ENCODE results near the gene SUPT20HL1.
"Not testable (repeated sequence)": the region's sequence is repeated elsewhere in the genome, so short reads cannot be mapped to it uniquely, and the experiment has no call there.

SUPT20HL1 gene

DNA sequence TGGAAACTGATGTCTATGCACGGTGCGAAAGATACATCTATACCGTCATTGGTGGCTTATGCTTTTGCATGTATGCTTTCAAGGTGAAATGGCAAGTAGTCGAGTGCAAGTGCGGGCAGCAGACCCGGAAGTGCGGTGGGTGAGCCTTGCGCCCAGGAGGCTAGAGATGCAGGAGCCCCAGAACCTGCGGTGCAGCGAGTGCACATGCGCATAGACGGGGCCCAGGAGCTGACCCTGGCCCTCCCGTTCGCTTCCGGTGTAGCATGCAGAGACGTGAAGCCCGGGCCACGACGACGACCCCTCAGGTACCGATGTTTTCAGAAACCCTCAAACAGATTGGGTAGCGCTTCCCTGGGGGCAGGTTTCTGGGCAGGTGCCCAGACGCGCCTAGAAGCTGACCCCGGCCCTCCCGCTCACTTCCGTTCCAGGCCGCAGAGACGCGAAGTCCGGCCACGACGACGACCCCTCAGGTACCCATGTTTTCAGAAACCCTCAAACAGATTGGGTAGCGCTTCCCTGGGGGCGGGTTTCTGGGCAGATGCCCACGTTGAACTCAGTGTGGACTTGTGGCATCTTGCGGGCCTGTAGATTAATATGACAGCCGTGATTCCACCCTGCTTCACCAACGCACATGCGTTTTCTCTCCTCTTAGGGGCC lies 1.8 kb downstream of the SUPT20HL1 start:
- in situ Hi-C loops (cut with MboI; ENCODE audit: low sequenced_read_pairs): not testable (repeated sequence)

DNA sequence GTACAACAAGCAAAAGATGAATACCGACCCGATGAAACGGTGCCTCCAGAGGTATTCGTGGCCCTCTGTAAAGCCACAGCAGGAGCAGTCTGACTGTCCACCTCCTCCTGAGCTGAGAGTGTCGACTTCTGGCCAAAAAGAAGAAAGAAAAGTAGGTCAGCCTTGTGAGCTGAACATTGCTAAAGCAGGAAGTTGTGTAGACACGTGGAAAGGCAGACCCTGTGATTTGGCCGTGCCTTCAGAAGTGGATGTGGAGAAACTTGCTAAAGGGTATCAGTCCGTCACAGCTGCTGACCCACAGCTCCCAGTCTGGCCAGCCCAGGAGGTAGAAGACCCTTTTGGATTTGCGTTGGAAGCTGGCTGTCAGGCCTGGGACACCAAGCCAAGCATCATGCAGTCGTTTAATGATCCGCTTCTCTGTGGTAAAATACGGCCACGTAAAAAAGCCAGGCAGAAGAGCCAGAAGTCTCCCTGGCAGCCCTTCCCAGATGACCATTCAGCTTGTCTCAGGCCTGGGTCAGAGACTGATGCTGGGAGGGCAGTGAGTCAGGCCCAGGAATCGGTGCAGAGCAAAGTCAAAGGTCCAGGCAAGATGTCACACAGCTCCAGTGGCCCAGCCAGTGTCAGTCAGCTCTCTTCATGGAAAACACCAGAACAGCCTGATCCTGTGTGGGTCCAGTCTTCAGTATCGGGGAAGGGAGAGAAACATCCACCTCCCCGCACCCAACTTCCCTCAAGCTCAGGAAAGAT lies 3.2 kb downstream of the SUPT20HL1 start:
- in situ Hi-C loops (cut with MboI; ENCODE audit: low sequenced_read_pairs): not testable (repeated sequence)

DNA sequence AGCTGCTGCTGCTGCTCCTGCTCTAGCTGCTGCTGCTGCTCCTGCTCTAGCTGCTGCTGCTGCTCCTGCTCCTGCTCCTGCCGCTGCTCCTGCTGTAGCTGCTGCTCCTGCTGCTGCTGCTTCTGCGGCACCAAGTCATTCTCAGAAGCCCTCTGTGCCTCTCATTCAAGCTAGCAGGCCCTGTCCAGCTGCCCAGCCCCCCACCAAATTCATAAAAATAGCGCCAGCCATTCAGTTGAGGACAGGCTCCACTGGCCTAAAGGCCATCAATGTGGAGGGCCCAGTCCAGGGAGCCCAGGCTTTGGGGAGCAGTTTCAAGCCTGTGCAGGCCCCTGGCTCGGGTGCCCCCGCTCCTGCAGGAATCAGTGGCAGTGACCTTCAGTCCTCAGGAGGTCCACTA lies 3.9 kb downstream of the SUPT20HL1 start:
- in situ Hi-C loops (cut with MboI; ENCODE audit: low sequenced_read_pairs): no loop called here

DNA sequence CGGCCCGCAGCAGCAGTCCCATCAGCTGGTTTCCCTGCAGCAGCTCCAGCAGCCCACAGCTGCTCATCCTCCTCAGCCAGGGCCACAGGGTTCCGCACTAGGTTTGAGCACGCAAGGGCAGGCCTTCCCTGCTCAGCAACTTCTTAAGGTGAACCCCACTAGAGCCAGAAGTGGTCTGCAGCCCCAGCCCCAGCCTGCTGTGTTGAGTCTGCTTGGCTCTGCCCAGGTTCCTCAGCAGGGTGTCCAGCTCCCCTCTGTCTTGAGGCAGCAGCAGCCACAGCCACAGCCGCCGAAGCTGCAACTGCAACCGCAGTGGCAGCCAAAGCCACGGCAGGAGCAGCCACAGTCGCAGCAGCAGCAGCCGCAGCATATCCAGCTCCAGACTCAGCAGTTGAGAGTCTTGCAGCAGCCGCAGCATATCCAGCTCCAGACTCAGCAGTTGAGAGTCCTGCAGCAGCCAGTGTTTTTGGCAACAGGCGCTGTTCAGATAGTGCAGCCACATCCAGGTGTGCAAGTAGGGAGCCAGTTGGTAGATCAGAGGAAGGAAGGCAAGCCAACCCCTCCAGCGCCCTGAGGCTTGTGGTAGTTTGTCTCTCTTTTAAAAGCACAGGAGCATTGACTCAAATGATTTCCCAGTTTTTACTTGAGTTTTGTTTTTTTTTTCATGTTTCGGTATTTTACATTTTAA lies 4.6 kb downstream of the SUPT20HL1 start:
- in situ Hi-C loops (cut with MboI; ENCODE audit: low sequenced_read_pairs): no loop called here

DNA sequence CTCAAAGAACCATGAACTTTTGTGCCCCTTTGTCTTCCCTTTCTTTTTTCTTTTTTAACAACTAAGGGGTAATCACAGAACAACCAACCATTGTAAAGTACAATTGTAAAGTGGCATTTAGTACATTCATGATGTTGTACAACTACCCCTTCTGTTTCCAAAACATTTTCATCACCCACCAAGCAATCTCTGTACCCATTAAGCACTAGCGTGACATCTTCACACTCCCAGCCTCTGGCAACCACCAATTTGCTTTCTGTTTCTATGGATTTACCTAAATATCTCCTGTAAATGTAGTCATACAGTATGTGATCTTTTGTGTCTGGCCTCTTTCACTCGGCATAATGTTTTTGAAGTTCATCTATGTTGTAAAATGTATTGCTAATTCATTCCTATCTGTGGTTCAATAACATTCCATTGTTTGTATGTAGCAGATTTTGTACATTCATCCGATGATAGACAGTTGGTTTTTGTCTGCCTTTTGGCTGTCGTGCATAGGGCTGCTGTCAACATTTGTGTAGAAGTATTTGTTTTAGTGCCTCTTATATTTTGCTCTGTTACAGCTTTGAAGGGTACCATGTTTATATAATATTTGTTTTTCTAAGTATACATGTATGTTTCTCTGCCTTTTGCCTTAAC lies 6.4 kb downstream of the SUPT20HL1 start:
- in situ Hi-C loops (cut with MboI; ENCODE audit: low sequenced_read_pairs): not testable (repeated sequence)

DNA sequence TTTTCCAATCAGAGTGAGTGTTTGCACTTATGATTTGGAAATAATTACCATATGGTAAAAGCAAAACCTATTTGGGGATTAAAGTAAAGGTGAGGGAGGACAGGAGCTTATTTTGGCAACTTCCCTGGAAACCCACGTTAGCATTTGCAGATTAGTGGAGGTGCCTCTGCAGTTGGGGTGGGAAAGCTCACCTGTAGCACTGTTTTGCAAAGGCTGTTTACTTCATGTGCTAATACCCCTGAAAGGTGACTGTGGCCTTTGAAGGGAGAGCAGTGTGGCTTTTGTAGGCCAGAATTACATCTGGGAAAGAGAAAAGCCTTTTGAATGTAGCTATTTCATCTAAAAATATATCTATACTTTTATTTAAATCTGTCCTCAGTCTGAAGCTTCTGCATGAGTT lies 9.4 kb downstream of the SUPT20HL1 start:
- in situ Hi-C loops (cut with MboI; ENCODE audit: low sequenced_read_pairs): no loop called here

DNA sequence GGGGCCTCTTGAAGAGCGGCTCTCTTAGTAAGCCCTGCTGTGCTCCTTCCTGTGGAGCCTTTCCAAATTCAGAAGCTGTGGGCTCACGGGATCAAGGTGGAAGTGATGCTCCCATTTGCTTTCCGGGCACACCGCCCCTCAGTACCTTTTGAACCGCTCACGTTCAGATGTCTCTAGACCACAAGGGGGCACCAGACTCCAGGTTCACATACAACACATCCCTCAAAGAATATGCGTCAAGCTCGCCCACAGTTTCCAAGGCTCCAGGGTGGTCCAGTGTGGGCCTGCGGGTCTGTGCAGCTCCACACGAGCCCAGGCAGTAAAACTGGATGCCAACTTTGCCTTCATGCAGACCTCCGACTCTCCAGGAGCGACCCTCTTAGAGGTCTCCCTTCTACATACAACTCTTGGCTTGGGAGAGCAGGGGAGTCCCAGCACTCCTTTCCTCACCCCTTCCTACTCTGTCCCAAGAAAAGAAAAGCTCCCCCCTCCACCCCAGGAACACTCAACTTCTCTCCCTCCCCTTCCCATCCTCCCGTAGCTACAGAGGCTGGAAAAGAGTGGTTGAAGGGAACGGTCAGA lies 11.0 kb downstream of the SUPT20HL1 start:
- in situ Hi-C loops (cut with MboI; ENCODE audit: low sequenced_read_pairs): no loop called here

DNA sequence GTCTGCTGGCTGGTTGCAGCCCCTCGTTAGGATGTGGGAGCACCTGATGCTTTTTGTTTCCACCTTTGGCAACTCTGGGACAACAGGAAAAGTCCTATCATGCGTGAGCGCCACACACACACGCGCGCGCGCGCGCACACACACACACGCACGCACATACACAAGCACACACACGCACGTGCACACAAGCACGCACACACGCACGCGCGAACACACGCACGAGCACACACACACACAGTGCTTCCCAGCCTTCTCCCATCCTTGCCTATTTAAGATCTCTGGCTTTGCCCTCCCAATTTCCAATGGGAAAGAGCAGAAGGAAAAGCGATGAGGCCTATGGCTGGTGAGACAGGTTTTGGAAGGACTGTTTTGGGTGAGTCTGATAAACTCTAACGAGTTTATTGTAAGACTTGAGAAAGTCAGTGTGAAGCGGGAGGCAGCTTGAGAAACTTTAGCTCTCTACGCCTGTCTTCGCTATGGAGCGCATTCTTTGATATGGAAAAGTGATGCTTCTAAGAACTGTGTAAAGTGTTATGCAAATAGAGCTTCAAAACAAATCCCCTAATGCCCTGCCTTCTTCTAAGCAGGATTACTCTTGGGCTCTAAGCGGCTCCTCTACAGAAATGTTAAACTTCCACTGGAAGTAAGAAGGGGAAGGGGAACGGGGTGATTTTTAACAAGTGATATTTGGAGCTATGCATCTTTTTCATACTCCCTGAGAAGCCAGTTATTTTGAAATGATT lies 11.8 kb downstream of the SUPT20HL1 start:
- in situ Hi-C loops (cut with MboI; ENCODE audit: low sequenced_read_pairs): no loop called here

DNA sequence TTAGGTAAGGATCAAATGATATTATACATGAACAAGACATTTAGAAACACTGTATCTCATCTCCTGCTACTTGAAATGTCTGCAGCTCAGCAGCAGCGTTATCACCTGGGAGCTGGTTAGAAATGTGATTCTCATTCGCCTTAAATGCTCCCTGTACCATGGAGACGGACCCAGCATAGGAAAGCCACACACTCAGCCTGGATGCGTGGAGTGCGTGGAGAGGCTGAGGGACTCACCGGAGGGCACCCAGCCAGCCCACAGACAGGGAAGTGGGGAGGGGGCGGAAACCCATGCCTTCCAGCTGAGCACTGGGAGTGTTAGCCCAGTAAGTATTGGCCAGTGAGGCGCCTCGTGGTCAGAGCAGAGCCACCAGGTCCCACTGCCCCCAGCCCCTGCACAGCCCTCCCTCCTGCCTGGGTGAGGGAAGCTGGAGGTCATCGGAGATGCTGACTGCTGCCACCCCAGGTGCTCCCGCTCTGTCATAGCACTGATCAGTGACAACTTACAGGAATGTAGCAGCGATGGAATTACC lies 15.2 kb downstream of the SUPT20HL1 start:
- in situ Hi-C loops (cut with MboI; ENCODE audit: low sequenced_read_pairs): no loop called here

DNA sequence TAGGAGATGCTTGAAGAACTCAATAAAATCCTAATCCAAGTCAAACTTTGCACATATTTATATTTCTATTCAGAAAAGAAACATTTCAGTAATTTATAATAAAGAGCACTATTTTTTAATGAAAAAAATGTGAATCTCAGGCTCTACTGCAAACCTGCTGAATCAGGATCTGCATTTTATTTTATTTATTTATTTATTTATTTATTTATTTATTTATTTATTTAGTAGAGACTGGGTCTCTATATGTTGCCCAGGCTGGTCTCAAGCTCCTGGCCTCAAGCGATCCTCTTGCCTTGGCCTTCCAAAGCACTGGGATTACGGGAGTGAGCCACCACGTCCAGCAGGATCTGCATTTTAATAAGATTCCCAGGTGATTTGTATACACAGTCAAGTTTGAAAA lies 16.0 kb downstream of the SUPT20HL1 start:
- in situ Hi-C loops (cut with MboI; ENCODE audit: low sequenced_read_pairs): no loop called here

DNA sequence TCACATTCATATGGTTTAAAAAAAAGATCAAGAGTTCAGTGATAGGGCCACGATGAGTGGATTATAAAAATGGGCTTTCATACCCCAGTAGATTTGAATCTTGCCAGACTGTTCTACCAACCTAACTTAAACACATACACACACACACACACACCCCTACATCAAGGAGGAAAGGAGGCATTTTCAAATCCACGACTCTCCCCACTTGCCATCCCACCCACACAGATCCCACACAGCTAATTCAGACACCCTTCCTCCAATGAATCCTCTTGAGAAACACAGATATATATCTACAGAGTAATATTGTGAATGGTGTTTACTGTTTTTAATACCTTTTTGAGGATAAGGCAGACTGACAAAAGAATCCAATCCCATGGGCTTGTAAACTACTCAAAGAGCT lies 16.8 kb downstream of the SUPT20HL1 start:
- in situ Hi-C loops (cut with MboI; ENCODE audit: low sequenced_read_pairs): no loop called here

DNA sequence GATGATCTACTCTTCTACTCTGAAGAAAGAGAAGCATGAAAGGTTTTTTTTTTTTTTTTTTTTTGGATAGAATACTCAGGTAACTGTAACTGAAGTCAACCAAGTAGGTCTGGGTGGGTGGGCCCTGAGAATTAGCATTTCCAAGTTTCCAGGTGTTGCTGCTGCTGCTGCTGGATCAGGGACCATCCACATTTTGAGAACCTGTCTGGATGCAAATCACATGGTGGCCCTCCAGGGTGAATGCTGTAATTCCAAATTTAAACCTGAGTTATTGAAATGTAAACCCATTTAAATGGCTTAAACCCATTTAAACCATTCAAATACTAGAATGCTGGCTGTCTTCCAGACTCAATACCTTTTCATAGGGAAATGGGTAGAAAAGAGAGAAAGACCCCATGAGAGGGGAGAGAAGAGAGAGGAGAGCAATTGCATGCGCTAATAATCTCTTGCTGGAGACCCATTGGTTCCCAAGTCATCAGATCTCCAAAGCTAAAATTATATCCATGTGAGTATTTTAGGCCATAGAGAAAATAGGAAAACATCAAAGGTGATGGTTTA lies 17.6 kb downstream of the SUPT20HL1 start:
- in situ Hi-C loops (cut with MboI; ENCODE audit: low sequenced_read_pairs): no loop called here

DNA sequence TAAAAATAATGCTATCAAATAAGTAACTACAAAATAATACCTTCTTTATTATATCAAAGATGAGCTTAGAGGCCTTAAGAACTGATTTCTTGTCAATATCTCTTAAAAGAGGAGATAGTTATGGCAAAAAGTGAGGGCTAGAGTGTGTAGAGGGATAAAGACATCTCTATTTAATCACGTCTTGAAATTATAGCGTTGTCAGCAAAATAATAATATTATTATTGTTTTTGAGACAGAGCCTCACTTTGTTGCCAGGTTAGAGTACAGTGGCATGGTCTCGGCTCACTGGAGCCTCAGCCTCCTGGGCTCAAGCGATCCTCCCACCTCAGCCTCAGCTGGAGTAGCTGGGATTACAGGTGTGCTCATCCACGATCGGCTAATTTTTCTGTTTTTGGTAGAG lies 18.3 kb downstream of the SUPT20HL1 start:
- in situ Hi-C loops (cut with MboI; ENCODE audit: low sequenced_read_pairs): no loop called here

DNA sequence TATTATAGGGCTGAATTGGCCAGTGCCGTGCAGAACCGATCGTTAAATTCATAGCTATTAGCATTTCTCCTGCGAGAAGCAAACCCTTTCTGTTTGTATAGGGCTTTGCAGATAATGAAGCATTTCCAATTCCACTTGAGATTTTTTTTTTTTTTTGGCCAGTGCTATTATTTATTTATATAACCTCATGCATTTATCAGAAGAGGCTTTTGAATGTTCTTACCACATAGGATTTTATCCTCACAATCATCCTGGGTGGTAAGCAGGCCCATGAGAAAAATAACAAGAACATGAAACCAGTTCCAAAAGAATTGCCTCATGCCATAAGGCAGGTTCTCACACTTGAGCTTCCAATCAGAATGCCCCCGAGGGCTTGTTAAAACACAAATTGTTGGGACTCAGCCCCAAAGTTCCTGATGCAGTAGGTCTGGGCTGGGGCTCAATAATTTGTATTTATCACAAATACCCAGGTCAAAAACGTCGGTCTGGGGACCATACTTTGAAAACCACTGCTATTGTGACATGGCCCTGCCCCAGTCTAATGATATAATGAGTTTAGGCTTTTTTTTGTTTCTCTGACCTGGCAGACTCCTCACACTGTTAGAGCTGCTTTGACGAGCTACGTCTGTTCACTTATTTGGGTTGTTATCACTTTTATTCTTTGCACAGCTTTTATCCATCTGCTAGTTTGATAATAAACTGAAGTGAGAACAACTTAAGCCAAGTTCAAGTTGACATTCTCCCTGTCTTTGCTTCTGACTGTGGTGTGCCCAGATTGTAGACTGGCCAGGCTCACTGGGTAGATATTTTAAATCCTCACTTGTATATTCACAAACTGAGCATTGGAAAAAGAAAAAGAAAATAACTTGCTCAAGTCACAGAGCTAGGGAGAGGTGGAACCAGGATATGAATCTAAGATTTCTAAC lies 20.1 kb downstream of the SUPT20HL1 start:
- in situ Hi-C loops (cut with MboI; ENCODE audit: low sequenced_read_pairs): no loop called here

DNA sequence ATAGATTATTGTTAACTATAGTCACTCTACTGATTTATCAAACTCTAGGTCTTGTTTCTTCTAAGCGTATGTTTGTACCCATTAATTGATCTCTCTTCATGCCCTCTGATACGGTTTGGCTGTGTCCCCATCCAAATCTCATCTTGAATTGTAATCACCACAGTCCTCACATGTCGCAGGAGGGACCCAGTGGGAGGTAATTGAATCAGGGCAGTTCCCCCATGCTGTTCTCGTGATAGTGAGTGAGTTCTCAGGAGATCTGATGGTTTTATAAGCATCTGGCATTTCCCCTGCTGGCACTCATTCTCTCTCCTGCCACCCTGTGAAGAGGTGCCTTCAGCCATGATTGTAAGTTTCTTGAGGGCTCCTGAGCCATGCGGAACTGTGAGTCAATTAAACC lies 21.9 kb downstream of the SUPT20HL1 start:
- in situ Hi-C loops (cut with MboI; ENCODE audit: low sequenced_read_pairs): not testable (repeated sequence)

DNA sequence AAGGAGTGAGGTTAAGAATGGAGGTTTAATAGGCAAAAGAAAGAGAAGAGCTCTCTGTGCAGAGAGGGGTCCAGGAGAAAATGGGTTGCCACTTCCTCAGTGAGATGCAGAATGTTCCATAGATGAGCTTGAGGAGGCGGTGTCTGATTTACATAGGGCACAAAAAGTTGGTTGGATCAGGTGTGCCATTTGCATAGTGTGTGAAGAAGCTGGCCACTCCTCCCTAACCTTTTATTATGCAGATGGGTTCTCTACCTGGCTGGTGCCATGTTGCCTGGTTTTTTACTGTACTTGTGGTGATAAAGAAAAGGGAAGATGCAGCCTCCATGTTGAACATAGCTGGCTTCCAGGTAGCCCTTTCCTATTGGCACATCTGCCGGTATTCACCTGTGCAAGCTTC lies 27.3 kb downstream of the SUPT20HL1 start:
- in situ Hi-C loops (cut with MboI; ENCODE audit: low sequenced_read_pairs): no loop called here

DNA sequence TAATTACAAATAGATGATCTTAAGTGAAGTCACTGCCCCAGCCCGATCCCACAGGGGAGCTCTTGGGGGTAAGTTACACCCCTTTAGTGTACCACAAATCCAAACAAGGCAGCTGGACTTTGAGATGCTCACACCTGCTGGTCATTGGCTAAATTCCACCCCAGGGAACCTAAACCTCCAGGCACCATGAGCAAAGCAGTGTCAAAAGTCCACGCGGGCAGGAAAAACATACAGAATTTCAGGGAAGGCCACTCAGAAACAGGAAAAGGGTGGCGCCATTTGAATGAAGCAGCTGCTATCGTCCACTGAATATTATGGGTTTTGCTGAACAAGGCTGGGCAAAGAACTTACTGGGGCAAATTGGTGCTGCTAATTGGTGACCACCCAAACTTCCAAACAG lies 30.9 kb downstream of the SUPT20HL1 start:
- in situ Hi-C loops (cut with MboI; ENCODE audit: low sequenced_read_pairs): no loop called here

DNA sequence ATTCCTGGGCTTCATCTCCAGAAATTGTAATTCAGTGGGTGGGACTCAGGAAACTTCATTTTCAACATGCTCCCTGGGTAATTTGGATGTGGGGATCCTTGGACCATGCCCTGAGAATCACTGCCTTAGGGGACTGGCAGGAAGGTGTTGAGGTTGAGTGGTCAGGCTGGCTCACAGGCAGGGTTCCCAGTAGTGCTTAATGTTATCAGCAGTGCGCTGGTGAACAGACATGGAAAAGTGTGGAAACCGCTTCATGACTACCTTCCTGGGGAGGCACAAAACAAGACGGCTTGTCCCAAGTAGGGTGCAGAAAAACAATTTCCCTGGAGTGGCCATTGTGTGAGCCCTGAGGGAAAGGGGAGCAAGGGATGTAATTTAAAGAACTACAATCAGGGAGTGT lies 31.4 kb downstream of the SUPT20HL1 start:
- in situ Hi-C loops (cut with MboI; ENCODE audit: low sequenced_read_pairs): no loop called here

DNA sequence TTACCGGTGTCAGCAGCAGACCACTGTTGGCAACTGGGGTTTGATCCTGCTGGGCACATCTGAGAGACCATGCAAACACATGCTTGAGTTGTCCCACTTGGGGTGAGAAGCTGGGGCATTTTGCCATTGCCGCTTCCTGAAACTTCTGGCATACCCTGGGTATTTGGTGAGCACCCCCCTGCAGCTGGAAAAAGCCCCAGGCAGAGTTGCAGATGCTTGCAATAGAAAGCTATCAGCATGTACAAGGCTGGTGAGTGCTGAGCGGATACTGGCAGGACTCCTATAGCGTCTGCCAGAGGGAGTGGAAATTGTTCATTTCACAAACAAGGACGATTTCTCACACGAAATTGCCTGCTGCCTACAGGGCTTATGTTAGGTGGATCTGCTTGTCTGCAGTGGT lies 32.3 kb downstream of the SUPT20HL1 start:
- in situ Hi-C loops (cut with MboI; ENCODE audit: low sequenced_read_pairs): no loop called here

Measured in HL-60/S4 treated with retinoic acid at 250 ng/mL for 4 days and 3 days (cell line).